Gastrocnemius medialis (tissue), 4 donors: ENCODE results near the gene FAM3A.

ENCODE experiments used
- CTCF ChIP-seq, 5 experiments: fragments of 450-650 bp in 3 of 5; fragments of 200-600 bp in 2 of 5; sonication (generic) in 2 of 5; IDR thresholded peaks in 4 of 5; conservative IDR thresholded peaks in 1 of 5; 1 replicate in 4 of 5; 2 replicates in 1 of 5; pipeline ENCODE4 v1.5.1; 2016 to 2019; ENCODE audit warnings: antibody characterized with exemption in 5 of 5, mild to moderate bottlenecking in 3 of 5, moderate library complexity in 3 of 5
- POLR2A ChIP-seq, 2 donors: fragments of 450-650 bp; IDR thresholded peaks; one replicate each; pipeline ENCODE4 v1.6.1; 2017; ENCODE audit warnings: antibody characterized with exemption in 2 of 2, mild to moderate bottlenecking in 2 of 2, moderate library complexity in 2 of 2

GRCh38 chrX:154469880-154470279, 46.2 kb downstream of the FAM3A start:
- no peak for TF ChIP-seq CTCF (IDR thresholded peaks at IDR 0.05 in 4 of 5, conservative IDR thresholded peaks at IDR 0.05 in 1 of 5)
- TF ChIP-seq POLR2A (IDR thresholded peaks at IDR 0.05), result no peak
